Activated gamma-delta T cell (primary cell): ENCODE results near the gene PBXIP1.

ENCODE experiments used
- DNase-seq: peaks from one replicate; lab custom pipeline; 2025; lab: John Stamatoyannopoulos, UW

The PBXIP1 gene

DNA sequence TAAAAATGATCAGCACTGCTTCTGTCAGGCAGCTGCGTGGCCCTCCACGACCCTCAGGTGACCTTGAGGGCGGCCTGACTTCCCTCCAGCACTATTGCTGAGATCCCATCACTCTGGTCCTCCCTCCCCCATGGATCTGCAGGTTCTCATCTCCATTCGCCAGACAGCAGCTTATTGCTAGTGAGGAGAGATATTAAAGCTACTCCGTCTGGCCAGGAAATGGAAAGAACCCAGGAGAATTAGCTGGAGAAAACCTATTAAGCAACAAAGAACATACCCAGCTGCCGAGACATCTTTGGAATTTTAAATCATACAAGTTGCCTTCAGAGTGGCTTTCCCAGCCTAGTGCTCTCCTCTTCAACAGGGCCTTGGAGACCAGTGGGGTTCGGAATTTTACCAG lies 60.1 kb downstream of the PBXIP1 start:
- DNase-seq = no peak
